Measurements from ENCODE around the gene ANXA10. TPM values are rescaled to one million over a fixed set of nuclear protein-coding genes. Genes with fewer than 3 reads are reported as not detected.
"Not testable (repeated sequence)": the region's sequence is repeated elsewhere in the genome, so short reads cannot be mapped to it uniquely, and the experiment has no call there.

Gene ANXA10
- total RNA-seq, 1 experiment from 2014 or later: not detected

- ChIA-PET POLR2A (no interaction called here), CTCF (no interaction called here)
- no peak for DNase-seq (ENCODE audit: unreplicated experiment)
- Mint-ChIP-seq H3K27ac (ENCODE audit: low read depth, unreplicated experiment) (peak overlapping the region; percentile 44), H3K27me3 (ENCODE audit: insufficient read depth, unreplicated experiment) (no peaks in the 10 kb centered on the region), H3K36me3 (ENCODE audit: insufficient read depth, unreplicated experiment) (no peaks in the 10 kb centered on the region), H3K9me3 (ENCODE audit: unreplicated experiment) (peaks cover 7% of the 10 kb centered on the region), H3K4me3 (ENCODE audit: unreplicated experiment) (no peak overlapping the region), H3K4me1 (ENCODE audit: insufficient read depth, unreplicated experiment) (no peaks in the 10 kb centered on the region)
- TF ChIP-seq, protein P1, sequence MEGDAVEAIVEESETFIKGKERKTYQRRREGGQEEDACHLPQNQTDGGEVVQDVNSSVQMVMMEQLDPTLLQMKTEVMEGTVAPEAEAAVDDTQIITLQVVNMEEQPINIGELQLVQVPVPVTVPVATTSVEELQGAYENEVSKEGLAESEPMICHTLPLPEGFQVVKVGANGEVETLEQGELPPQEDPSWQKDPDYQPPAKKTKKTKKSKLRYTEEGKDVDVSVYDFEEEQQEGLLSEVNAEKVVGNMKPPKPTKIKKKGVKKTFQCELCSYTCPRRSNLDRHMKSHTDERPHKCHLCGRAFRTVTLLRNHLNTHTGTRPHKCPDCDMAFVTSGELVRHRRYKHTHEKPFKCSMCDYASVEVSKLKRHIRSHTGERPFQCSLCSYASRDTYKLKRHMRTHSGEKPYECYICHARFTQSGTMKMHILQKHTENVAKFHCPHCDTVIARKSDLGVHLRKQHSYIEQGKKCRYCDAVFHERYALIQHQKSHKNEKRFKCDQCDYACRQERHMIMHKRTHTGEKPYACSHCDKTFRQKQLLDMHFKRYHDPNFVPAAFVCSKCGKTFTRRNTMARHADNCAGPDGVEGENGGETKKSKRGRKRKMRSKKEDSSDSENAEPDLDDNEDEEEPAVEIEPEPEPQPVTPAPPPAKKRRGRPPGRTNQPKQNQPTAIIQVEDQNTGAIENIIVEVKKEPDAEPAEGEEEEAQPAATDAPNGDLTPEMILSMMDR (IDR thresholded peaks at IDR 0.05; ENCODE audit: unreplicated experiment): no peak
- intact Hi-C loops (cut with micrococcal nuclease): no loop called here
- no TSS peak for BruUV-seq (replicated peaks)
These were observed 120.3 kb downstream of the ANXA10 start for GRCh38 chr4:168212656-168213055.

GRCh38 chr4:168213511-168213910 is 121.2 kb downstream of the ANXA10 start:
- BruUV-seq (replicated peaks); H3K27me3 Mint-ChIP-seq (ENCODE audit: insufficient read depth, unreplicated experiment); H3K9me3 Mint-ChIP-seq (ENCODE audit: unreplicated experiment); DNase-seq (ENCODE audit: unreplicated experiment); intact Hi-C loops (cut with micrococcal nuclease); CTCF ChIA-PET; H3K4me1 Mint-ChIP-seq (ENCODE audit: insufficient read depth, unreplicated experiment); H3K36me3 Mint-ChIP-seq (ENCODE audit: insufficient read depth, unreplicated experiment); H3K4me3 Mint-ChIP-seq (ENCODE audit: unreplicated experiment): not testable (repeated sequence)
- peak overlapping the region; percentile 44 for H3K27ac Mint-ChIP-seq (ENCODE audit: low read depth, unreplicated experiment)
- POLR2A ChIA-PET: interaction anchor here (0.7 kb wide), 1 partner anchor 11 kb away, joined by 3 read pairs; no protein-coding TSS in a partner anchor

DNA sequence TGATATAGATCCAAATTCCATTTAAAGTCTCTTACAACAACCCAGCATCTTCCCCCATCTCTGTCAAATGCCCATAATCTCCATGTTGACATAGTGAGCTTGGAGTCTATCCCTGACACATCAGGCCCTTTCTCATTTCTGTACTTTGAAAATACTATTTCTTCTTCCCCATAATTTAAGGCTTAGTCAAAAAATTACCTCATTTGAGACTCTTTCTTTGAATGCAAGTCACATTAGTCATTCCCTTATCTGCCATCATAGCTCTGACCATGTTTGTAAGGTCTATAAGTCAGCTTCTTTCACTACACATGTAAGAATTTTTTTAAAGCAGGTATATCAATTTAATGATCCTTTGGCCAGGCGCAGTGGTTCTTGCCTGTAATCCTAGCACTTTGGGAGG is 126.3 kb downstream of the ANXA10 start:
- TF ChIP-seq, protein P1 (IDR thresholded peaks at IDR 0.05; ENCODE audit: unreplicated experiment): no peak
- CTCF ChIA-PET: no interaction called here
- Mint-ChIP-seq H3K4me1 (ENCODE audit: insufficient read depth, unreplicated experiment) (peaks cover 20% of the 10 kb centered on the region), H3K36me3 (ENCODE audit: insufficient read depth, unreplicated experiment) (no peaks in the 10 kb centered on the region), H3K4me3 (ENCODE audit: unreplicated experiment) (no peak overlapping the region), H3K27ac (ENCODE audit: low read depth, unreplicated experiment) (no peak overlapping the region), H3K9me3 (ENCODE audit: unreplicated experiment) (peaks cover 7% of the 10 kb centered on the region), H3K27me3 (ENCODE audit: insufficient read depth, unreplicated experiment) (no peaks in the 10 kb centered on the region)
- DNase-seq (ENCODE audit: unreplicated experiment): peak; percentile 2
- intact Hi-C loops (cut with micrococcal nuclease): no loop called here
- BruUV-seq (replicated peaks): no TSS peak
- POLR2A ChIA-PET: no interaction called here

DNA sequence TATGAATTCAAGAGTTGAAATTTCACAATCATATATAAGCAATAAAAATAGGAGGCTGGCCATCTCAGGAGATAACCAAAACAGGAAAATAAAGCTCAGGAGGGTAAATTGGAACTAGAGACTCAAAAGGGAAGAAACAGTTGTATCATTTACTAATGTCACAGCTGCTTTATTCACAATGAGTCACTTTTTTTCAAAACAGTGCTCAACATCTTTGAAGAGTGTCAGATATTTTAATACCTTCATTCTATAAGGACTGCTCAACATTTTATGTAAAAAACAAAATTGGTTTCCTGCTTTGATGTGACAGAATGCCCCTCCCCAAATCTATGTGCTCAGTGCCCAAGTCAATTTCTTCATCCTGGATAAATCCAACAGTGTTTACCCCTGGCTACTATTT is 128.6 kb downstream of the ANXA10 start:
- H3K27me3 Mint-ChIP-seq (ENCODE audit: insufficient read depth, unreplicated experiment): no peaks in the 10 kb centered on the region
- no peak overlapping the region for H3K27ac Mint-ChIP-seq (ENCODE audit: low read depth, unreplicated experiment)
- TF ChIP-seq, protein P1 (IDR thresholded peaks at IDR 0.05; ENCODE audit: unreplicated experiment): no peak
- intact Hi-C loops (cut with micrococcal nuclease): no loop called here
- H3K9me3 Mint-ChIP-seq (ENCODE audit: unreplicated experiment): no peaks in the 10 kb centered on the region
- BruUV-seq (replicated peaks): no TSS peak
- no peaks in the 10 kb centered on the region for H3K36me3 Mint-ChIP-seq (ENCODE audit: insufficient read depth, unreplicated experiment)
- CTCF ChIA-PET: no interaction called here
- DNase-seq (ENCODE audit: unreplicated experiment): peak; percentile 11
- H3K4me1 Mint-ChIP-seq (ENCODE audit: insufficient read depth, unreplicated experiment): peaks cover 20% of the 10 kb centered on the region
- no peak overlapping the region for H3K4me3 Mint-ChIP-seq (ENCODE audit: unreplicated experiment)
- POLR2A ChIA-PET: no interaction called here

- no peaks in the 10 kb centered on the region for H3K27me3 Mint-ChIP-seq (ENCODE audit: insufficient read depth, unreplicated experiment)
- DNase-seq (ENCODE audit: unreplicated experiment): peak; percentile 69
- ChIA-PET POLR2A (no interaction called here), CTCF (no interaction called here)
- intact Hi-C loops (cut with micrococcal nuclease): no loop called here
- no peaks in the 10 kb centered on the region for H3K9me3 Mint-ChIP-seq (ENCODE audit: unreplicated experiment)
- H3K4me3 Mint-ChIP-seq (ENCODE audit: unreplicated experiment): no peak overlapping the region
- BruUV-seq (replicated peaks): no TSS peak
- no peaks in the 10 kb centered on the region for H3K36me3 Mint-ChIP-seq (ENCODE audit: insufficient read depth, unreplicated experiment)
- peaks cover 20% of the 10 kb centered on the region for H3K4me1 Mint-ChIP-seq (ENCODE audit: insufficient read depth, unreplicated experiment)
- TF ChIP-seq, protein P1 (IDR thresholded peaks at IDR 0.05; ENCODE audit: unreplicated experiment): no peak
- H3K27ac Mint-ChIP-seq (ENCODE audit: low read depth, unreplicated experiment): no peak overlapping the region
These were observed 129.0 kb downstream of the ANXA10 start for GRCh38 chr4:168221301-168221700.

All from MCF 10A (cell line).